ENCODE measurements around the gene NDUFAF2.

DNA sequence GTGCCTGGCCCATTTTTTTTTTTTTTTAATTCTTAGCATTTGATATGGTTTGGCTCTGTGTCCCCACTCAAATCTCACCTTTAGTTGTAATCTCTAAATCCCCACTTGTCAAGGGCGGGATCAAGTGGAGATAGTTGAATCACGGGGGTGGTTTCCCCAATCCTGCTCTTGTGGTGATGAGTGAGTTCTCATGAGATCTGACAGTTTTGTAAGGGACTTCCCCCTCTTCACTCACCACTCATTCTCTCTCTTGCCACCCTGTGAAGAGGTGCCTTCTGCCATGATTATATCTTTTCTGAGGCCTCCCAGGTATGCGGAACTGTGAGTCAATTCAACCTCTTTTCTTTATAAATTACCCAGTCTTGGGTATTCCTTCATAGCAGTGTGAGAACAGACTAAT is 27.2 kb downstream of the NDUFAF2 start:
- no peak for TF ChIP-seq POLR2AphosphoS5 (IDR thresholded peaks at IDR 0.05; ENCODE audit: low read depth, low read length)
- no peak for TF ChIP-seq POLR2A (IDR thresholded peaks at IDR 0.05; ENCODE audit: low read depth, low read length)
